Transverse colon (tissue), 3 donors: ENCODE measurements around the gene PDE7B.

Experiments used
- CTCF ChIP-seq, 5 experiments: fragments of 200-600 bp in 3 of 5; fragments of 450-650 bp in 2 of 5; sonication (generic) in 3 of 5; IDR thresholded peaks; 1 replicate in 2 of 5; 2 replicates in 3 of 5; pipeline ENCODE4 v1.5.1; 2016 to 2017; ENCODE audit warnings: antibody characterized with exemption in 5 of 5, inconsistent platforms in 3 of 5, mild to moderate bottlenecking in 2 of 5, moderate library complexity in 1 of 5
- EP300 ChIP-seq: sonication (generic); formaldehyde crosslinking; IDR thresholded peaks from one replicate; pipeline ENCODE4 v1.6.1; 2017; ENCODE audit warnings: antibody characterized with exemption, low read depth
- POLR2A ChIP-seq: fragments of 450-650 bp; IDR thresholded peaks from one replicate; pipeline ENCODE4 v1.6.1; 2016; ENCODE audit warnings: antibody characterized with exemption, mild to moderate bottlenecking, moderate library complexity

DNA sequence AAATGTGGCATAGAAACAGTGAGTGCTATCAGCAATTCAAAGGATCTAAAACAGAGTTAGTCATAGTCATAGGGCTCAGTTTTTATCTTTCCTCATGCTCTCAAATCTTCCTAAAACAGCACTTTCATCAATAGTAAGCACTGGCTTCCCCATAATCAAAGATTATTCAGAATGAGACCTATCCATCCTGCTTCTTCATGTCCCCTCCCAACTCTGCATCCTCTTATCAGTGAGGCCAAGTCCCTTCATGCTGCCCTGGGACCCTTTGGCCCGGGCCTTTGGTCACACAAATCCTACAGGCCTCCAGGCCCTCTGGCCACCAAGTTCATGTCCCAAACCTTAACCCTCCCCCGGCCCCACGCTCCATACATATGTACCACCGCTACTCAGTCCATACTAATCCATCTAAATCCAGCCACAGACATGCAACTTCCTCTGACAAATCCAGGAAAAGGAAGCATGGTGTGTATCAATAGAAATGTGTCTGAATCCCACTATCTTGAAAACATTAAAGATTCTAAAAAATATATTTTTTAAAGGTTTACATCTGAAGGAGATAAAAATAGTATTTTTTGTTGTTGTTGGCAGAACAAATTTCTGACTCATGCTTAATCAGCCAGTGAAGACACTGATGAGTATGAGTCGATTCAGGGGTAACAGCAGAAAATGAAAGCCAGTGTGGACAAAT lies 143.5 kb downstream of the PDE7B start:
- TF ChIP-seq CTCF (IDR thresholded peaks at IDR 0.05) (no peak), EP300 (no peak), POLR2A (no peak)
